Hepatocyte (in vitro differentiated cells): ENCODE measurements around the gene POTEC.
"Not testable (repeated sequence)": the region's sequence is repeated elsewhere in the genome, so short reads cannot be mapped to it uniquely, and the experiment has no call there.

Experiments used
- CTCF ChIP-seq: fragments of 200-600 bp; sonication (generic); IDR thresholded peaks from 2 replicates; pipeline ENCODE4 v1.5.1; 2016; ENCODE audit warnings: antibody characterized with exemption, mild to moderate bottlenecking; ENCODE audit not compliant: poor library complexity
- EZH2 ChIP-seq: fragments of 200-600 bp; sonication (generic); IDR thresholded peaks from 2 replicates; pipeline ENCODE4 v1.6.1; 2016; ENCODE audit warnings: antibody characterized with exemption, mild to moderate bottlenecking, borderline replicate concordance
- EZH2phosphoT487 ChIP-seq: fragments of 200-600 bp; sonication (generic); IDR thresholded peaks from one replicate; pipeline ENCODE4 v1.6.1; 2018; ENCODE audit warnings: antibody characterized with exemption, mild to moderate bottlenecking, low read depth, moderate library complexity; ENCODE audit not compliant: unreplicated experiment, severe bottlenecking

- not testable (repeated sequence) for TF ChIP-seq CTCF, EZH2, EZH2phosphoT487
Measured at GRCh38 chr18:14510707-14511106, 32.7 kb downstream of the POTEC start.
